ENCODE measurements around the gene PSD2.
"Not testable (repeated sequence)": the region's sequence is repeated elsewhere in the genome, so short reads cannot be mapped to it uniquely, and the experiment has no call there.

Gene PSD2

DNA sequence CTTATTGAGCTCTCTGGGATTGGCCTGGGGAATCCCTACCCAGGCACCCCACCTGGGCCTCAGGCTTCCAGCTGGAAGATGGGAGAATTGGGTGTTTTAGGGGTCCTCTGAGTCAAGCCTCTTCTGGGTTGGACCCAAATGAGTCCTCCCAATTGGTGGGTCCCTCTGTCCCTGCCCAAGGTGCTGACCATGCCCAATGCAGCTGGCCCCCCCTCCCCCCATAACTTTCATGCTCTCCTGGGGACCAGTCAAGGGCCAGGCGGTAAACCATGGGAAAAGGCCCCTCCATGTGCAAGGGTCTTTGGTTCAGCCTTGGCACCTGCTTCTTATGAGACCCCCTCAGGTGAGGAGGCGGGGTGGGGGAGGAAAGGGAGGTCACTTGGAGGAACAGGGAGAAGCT lies 3.4 kb upstream of the PSD2 start:
- no peak for DNase-seq

DNA sequence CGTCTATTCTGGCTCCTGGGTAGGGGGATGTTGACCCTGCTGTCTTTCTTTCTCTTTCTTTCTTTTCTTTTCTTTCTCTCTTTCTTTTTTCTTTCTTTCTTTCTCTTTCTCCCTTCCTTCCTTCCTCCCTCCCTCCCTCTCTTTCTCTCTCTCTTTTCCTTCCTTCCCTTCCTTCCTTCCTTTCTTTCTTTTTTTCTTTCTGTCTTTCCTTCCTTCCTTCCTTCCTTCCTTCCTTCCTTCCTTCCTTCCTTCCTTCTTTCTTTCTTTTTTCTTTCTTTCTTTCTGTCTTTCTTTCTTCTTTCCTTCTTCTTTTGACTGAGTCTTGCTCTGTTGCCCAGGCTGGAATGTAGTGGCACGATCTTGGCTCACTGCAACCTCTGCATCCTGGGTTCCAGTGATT lies 3.0 kb upstream of the PSD2 start:
- DNase-seq = not testable (repeated sequence)

DNA sequence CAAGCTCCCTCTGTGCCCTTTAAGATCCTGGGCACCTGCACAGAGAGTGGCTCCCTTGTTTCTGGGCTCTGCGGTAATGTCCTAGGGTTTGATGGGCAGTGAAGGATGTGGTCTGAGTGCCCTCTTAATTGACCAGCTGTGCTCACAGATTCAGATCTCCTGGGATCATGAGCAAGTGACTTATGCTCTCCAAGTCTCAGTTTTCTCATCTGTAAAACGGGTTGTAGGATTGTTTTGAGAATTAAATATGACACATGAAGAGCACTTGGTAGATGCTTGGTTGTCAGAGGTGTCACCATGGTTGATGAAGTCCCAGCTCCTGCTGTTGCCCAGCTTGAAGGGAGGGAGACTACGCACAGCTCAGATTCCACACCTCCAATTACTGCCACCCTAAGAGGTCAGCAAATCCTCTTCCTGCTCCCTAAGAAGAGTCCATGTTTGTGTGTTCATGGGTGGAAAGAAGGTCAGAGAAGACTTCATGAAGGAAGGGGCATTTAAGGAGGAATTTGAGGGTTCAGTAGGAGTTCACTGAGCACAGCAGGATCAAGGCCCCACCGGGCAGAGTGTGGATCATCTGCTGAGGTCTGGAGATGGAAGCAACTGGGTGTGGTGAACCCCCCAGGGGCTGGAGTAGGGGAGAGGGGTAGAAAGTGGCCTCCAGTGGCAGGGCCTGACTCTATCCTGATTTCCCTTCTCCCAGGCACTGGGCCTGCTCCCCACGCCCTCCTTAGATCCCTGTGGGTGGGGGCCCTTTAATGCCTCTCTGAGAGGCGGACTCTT lies 1.4 kb upstream of the PSD2 start:
- DNase-seq = no peak

DNA sequence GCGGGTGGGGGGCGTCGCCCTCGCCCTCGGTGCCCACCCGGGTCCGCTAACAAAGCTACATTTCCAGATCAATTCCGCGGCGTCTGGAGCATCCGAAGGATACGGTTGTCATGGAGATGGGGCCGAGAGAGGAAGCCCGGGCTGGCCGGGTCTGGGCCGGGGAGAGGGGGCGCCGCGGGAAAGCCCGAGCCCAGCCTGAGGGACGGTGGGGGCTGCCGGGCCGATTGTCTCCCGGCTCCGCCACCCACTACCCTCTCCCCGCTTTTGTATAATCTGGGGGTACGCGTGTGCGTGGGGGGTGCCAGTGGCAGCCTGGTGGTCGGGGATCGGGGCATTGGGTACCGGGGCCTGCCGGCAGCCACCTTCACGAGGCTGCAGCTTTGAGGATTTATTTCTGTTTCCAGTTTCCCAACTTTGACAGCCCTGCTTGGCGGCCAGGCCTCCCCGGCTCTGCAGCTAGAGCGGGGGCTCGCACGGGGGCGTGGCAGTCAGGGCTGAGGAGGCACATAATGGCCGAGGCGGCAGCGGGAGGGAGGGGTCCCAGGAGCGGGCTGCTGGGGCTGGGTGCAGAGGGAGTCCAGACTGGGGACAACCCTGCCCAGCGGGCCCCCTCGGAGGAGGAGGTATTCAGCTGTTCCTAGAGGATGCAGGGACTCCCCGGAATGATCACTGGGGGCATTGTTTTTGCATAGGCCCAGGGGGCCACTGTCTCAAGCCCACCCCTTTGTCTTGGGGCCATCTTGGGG lies 626 bp downstream of the PSD2 start:
- no peak for DNase-seq

DNA sequence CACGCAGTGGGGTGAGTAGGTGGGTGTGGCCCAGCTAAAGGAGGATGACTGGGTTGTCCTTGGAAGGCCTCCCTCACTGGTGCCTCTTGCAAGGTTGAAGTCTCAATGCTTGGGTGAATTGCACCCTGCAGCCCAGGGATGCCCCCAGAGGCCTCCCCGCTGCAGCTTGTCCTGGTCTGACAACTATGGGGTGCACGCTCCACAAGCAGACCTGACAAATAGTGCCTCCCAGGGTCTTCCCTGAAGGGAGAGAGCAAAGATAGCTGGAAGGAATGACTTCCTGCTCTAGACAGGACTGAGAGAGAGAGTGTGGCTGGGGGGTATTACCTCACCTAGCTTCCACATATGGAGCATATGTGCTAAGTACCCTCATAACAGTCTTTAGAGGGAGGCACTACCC lies 1.7 kb downstream of the PSD2 start:
- no peak for DNase-seq

DNA sequence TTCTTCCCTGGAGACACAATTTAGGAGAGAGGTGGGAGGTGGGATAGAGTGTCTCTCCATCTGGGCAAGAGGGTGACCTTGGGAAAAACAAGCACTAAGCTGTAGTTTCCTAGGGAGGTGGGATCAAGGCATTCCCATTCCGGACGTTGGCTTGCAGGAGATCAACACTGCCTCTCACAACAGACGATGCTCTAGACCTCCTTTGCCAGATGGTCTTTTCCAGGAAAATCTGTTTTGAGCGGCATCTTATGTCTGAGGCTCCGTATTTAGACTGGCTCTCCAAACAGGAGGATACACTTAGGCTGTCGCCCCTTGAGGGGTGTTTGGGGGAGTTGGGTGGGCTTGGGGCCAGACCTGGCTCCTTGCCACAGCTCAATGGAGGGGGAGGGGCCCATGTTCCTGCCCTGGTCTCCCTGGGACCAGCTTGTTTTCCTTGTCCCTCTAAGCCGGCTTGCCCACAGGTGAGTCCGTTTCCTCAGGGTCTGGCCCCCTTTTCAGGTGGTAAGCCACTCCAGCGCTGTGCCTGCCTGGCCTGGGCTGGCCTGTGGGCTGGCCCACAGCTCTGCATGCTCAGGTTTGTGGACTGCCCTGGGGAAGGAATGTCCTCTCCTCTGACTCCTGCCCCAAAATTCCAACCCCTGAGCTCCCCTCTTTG lies 2.4 kb downstream of the PSD2 start:
- no peak for DNase-seq

DNA sequence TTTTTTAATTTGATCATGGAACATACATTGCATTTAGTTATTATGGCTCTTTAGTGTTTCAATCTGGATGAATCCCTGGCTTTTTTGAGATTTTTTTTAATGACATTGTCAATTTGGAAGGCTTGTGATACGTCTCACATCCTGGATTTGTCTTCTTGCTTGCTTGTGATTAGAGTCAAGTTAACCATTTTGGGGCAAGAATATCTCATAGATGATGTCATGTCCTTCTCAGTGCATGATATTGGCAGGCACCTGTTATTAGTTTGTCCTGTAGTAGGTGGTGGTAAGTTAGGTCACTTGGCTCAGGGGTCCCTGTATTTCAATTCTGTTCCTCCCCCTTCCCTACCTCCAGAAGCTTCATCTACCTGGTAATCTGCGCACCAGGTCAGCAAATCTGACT lies 3.3 kb downstream of the PSD2 start:
- DNase-seq = no peak

DNA sequence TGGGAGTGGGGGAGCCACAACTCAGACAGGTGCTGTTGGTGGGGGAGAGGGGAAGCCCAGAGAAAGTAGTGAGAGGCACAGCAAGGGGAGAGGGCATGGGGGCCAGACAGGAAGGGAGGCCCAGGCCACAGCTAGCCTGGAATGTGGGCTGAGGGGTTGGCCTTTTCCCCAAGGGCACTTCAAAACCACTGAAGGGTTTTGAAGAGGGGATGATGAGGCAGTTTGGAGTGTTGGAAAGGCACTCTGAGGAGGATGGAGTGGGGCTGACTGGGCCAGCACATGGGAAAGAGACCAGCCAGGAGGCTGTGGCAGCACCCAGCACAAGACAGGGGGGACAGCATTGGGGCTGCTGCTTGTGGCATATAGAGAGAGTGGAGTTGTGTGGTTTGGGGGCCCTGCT lies 3.8 kb downstream of the PSD2 start:
- DNase-seq = no peak

DNA sequence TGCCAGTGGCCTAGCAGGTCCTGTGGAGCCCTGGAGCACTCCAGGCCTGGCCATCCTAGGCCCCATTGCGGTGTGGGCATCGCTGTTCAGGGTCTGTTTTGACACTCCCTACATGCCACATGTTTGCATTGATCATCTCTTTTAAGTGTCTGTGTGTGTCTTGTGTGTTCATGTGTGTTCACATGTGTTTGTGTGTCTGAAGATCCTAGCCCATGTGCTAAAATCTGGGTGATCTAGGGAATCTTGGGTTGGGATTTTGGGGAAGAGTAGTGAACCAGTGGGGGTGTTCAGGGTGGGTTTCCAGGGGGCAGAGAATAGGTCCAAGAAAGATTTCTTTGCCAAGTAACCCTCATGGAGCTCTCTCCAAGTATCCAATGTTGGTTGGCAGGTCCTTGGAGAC lies 8.4 kb downstream of the PSD2 start:
- DNase-seq = no peak

DNA sequence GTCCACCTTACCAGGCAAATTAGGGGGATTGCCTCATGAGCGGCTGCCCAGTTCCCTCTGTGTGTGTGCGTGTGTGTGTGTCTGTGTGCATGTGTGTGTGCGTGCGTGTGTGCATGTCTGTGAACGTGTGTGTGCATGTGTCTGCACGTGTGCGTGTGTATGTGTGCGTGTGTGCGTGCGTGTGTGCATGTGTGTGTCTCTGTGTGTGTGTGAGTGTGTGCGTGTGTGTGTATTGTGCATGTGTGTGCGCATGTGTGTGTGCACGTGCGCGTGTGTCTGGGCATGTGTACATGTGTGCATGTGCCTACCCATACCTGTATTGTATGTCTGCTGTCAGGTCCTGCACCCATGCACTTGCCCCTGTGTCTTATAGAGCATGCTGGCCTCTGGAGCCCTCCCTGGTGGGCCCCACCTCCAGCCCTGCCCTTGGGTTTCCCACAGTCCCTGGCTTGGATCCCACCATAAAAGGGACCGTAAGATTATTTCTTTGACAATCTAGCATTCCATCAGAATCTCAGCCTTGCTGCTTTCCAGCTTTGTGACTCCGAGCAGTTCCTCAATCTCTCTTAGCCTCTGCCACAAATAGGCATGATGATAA lies 9.3 kb downstream of the PSD2 start:
- no peak for DNase-seq

DNA sequence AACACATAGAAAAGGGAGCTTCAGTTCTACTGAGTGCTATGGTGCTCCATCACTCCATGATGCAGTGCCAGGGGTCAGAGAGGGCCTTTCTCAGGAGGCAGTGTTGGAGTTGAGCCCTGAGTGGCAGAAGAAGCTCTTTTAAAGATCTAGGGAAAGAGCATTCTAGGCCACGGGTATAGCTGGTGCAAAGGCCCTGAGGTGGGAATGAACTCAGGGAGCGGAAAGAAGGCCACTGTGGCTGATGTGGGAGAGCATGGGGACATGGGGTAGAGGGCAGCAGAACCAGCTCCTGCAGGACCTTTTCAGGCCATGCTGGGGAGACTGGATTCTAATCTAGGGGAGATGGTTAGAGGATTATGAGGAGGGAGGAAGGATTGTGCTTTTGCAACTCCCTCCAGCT lies 9.9 kb downstream of the PSD2 start:
- DNase-seq = no peak

DNA sequence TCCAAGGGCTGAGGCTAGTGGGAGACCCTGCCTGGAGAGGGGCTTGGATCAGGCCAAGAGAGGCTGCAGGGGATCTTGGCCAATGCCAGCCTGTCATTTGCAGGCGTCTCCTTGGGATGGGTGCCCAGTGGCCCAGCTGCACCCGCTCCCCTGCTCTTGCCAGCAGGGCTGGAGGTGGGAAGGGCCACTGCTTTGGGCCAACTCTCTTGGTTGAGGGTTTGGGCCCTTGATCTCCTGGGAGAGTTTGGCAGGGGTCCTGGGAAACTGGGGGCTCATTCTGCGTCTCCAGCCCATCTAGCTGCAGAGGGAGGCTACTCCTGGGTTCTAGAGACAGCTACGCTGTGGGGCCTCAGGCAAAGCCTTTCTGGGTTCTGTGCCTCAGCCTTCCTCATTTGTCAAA lies 10.5 kb downstream of the PSD2 start:
- DNase-seq = no peak

DNA sequence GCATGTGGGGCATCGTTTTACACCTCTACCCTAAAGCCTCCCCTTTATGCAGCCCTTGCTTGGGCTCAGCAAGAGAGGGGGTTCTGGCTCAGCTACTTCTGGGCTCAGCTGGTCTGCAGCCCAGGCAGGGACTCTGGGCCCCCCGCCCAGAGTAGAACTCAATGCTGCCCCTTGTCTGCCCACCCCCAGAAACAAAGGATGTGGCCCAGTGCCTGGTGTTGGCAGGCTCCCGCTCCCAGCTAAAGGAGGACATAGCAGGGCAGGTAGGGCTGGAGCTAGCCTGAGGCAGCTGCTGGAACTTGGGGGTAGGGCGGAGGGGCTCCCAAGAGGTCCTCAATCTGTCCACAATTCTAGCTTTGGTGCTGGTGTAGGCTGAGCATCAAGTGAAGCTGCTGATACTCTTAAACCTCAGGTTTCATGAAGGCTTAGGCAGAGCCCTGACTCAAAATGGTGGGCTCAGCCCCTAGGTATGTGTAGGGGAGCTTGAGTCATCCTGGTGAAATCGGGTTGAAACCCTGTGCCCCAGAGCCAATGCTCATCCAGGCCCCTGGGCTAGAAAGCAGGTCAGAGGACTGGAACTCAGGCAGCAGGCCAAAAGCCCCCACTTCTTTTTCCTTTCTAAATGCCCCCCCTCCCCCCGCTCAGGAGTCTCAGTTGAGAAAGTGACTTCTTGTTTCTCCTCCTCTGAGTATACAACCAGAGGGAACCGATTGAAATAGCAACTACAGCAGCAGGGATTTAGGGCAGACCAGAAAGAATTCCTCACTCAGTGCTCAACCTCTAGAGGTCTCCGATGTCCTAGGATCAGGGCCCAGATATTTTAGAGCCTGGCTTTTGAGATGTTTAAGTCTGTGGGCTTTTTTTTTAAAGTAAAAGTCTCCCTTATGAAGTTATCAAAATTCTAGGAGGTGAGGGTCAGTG lies 11.4 kb downstream of the PSD2 start:
- no peak for DNase-seq

DNA sequence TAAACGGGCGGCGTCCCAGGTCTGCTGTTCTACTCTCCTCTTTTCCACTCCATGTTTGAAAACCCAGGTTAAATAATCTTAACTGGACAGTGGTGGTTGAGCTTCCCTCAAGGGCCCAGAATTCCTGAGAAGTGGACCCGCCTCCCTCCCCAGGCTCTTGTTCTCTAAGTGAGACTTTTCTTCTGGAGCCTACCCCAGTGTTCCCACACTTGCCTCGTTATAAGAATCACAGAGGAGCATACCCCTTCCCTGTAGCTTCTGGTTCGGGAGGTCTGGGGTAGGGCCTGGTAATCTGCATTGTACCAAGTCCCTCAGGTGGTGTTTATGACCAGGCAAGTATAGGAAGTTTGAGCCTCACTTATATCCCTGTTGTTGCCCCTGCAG lies 12.0 kb downstream of the PSD2 start:
- DNase-seq = no peak

DNA sequence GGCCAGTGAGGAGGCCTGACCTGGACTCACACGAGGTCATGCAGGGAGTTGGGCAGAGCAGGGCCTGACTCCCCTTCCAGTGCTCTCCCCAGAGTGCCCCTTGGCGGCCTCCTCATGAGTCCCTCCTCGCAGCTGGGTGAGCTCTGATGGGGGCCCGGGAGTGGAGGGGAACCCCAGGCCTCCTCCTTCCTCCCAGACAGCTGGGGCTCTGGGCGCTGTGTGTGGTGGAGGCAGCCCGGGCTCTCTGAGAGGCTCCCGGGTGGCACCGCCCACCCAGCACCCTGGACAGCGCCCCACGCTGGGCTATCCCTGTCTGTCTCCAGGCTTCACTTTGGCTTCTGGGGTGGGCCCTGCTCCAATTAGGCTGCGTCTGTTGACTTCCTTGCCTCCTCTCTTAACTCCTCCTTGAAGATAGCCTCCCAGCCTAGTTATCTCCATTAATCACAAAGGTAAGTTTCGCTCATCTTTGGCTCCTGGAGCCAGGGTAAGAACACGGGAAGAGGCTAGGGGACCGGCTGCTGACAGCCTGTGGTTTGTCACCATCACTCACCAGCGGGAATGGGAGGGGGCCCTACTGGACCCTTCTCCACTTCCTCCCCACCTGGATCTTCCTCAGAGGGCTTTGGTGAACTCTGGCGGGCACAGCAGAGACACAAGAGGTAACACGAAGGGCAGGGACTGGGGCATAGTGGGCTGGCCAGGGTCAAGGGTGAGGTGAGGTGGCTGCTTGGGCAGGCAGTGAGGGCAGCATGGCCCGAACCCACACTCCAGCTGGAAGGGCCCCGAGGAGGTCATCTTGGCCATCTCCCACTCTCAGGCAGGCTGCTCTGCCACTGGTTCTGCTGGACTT lies 13.1 kb downstream of the PSD2 start:
- no peak for DNase-seq

DNA sequence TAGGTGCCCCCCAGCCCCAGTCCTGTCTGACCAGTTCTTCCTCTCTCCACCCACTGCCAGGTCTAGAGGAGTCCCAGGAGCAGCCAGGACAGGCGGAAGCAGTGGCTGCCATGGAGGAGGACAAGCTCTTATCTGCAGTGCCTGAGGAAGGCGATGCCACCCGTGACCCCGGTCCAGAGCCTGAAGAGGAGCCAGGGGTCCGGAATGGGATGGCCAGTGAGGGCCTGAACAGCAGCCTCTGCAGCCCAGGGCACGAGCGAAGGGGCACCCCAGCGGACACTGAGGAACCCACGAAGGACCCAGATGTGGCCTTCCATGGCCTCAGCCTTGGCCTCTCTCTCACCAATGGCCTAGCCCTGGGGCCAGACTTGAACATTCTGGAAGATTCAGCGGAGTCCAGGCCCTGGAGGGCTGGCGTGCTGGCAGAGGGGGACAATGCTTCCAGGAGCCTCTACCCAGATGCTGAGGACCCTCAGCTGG lies 13.8 kb downstream of the PSD2 start:
- DNase-seq = no peak

DNA sequence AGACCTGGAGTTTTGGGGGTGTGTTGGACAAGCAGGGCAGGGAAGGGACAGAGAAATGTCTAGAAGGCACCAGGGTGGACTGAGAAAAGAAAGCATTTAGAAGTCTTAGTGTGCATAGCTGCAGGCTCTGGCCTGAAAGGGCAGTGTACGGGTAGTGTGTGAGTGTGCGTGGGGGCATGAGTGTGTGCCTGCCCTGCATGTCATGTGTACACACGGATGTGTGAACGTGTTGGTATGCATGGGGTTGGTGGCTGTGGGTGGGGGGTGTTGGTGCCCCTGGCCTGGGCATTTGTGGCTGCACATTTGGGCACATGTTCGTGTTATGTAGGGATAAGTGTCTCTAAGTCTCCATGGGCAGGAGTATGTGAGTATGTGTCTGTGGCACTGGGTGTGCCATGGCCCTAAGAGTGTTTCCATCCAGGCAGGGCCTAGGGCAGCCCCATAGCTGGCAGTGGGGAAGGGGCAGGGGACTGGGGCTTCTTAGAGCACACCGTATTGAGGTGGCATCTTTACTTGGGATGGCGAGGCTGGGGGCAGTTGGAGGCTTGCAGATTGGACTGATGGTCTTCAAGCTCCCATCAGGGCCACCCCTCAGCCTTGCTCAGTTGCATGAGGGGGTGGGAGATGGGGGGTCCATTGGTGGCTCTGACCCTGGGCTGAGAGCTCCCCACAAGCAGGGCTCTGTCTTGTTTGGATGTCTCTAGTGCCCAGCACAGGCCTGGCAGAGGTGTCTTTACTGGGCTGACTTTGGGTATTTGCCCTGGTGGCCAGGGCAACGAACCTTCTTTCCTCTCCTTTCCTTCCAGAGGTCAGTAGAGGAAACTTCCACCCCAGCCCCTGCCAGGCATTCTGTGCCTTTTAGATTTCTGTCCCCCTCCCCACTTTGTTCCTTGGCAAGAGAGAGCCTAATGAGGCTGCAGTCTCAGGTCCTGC lies 15.0 kb downstream of the PSD2 start:
- no peak for DNase-seq

DNA sequence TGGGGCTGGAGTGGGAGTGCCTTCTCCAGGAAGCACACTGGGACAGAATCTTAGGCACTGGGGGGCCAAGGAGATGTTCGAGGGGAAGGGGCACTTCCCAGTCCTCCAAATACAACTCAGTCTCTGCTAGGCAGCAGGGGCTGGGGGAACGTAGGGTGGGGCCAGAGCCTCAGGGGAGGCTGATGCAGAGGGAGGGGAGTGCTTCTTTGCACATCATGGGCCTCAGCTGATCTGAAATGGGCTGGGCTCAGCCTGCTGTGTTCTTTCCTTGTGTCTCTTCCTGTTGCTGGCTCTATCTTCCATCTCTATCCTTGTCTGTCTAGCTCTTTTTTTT lies 15.6 kb downstream of the PSD2 start:
- no peak for DNase-seq

DNA sequence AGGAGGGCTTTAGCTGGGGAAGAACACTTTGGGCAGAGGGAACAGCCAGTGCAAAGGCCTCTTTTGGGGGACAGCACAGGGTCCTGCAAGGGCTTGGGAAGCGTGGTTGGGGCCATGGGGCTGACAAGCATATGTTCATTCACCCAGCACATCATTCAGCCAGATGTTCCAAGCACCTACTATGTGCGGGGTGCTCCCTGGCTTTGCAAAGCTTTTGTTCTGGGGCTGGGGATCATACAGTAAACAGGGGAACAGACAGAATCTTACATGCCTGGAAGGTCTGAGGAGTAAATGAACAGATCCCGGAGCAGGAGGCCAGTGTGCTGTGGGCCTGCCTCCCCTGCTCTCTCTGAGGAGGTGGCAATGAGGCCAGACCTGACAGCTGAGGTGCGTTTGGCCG lies 16.7 kb downstream of the PSD2 start:
- DNase-seq = no peak

Measured in NCI-H2081 (cell line).